ENCODE results near the gene TMEM213.
"Not testable (repeated sequence)": the region's sequence is repeated elsewhere in the genome, so short reads cannot be mapped to it uniquely, and the experiment has no call there.

Gene TMEM213

DNA sequence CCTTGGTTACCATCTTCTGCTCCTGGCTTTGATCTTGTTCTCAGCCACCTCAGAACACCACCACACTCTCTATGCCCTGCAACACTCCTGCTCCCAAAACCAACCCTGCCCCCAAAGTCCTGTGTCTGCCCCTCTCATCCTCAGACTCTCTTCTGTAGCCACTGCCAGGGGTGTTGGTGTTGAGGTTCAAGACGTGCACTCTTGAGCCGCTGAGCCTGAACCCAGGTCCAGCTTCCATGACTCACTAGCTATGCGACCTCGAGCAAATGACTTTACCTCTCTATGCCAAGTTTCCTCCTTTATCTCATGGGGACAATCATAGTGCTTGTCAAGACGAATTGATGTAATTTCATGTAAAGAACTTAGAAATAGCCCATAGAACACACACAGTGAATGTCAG is 1.0 kb downstream of the TMEM213 start:
- no peak for DNase-seq

DNA sequence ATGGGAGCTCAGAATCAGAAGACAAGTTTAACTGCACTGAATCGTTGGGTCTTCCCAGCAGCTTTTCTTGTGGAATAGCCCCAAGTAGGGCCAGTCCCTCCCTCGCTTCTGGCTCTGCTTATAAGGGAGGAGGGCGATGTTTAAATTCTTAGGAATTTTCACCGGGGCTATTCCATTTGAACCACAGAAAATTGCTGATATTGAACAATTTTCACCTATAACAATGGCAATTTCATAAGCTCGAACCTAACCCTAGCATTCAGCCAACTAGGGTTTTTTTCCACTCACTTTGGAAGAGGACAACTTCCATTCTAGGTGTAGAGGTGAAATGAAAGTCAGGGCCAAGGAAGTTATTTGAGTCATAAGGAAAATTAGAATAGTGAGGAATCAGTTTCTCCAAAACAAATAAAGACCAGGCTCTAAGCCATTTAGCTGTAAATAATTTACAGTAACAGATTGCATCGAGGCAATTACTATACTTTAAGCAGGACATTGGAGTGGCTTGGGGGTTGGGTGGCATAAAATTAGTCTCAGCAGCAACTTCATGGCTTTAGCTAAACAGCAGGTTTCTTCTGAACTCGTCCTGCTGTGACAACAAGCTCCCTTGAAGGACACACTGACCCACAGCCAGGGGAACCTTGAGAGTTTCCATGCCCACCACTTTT is 1.7 kb downstream of the TMEM213 start:
- no peak for DNase-seq

DNA sequence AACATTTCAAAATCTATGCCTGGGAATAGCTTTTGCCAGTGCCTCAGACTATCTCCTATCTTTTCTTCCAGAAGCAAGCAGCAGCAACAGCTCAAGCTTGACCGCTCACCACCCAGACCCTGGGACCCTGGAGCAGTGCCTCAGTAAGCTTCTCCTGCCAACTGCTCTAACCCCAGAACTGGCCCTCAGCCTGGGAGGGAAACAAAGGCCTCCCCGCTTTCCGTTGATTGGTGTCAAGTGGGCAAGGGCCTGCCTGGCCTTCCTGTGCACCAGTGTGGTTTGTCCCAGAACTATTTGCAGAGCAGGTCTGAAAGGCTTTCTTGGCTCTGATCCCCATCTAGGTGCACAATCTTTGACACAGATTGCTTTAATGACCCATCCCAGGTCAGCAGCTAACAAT is 3.5 kb downstream of the TMEM213 start:
- no peak for DNase-seq

DNA sequence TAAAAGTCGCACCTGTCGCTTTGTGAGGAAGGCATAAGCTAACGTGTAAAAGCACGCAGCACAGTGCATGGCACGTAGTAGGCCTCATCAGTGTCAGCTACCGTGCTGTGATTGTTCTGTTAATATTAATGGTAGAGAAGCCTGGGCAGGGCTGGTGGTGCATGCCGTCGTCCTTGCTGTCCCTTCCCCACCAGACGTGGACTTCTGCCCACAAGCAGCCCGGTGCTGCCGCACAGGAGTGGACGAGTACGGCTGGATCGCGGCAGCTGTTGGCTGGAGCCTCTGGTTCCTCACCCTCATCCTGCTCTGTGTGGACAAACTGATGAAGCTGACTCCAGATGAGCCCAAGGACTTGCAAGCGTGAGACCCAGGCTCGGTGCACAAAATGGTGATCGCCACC is 4.9 kb downstream of the TMEM213 start:
- no peak for DNase-seq

DNA sequence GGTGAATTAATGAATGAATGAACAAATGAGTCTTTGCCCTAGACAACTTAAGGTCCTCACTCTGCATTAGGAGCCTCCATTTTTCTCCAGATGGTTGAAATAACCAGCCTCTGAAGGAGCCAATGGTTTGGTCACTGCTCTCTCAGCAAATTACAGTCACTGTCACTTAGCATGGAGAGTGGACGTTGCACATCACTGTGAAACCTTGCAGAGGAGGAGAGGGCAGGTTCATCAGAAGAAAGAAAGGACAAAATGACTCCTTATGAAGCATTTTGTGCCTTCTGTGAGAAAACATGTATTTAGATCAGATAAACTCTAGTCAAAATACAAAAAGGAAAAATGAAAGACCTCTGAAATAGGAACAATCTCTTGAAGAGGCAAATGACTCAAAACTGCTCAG is 6.8 kb downstream of the TMEM213 start:
- DNase-seq = no peak

DNA sequence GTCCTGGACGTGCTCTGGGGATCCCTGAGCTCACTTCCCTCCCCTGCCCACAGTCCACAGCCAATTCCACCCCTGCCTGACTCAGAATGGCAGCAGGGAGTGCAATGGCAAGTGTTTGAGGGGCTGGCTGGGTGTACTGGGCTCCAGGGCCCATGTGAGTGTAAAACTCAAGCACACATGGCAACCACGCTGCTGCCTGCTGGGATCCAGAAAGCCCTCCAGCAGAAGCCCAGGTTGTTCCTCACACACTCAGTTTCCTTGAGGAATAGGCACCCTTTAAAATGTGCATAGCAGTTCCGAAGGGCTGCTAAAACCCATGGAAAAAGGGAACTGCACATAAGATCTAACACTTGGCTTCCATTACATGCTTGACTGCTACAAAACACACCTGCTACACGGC is 11.6 kb downstream of the TMEM213 start:
- no peak for DNase-seq

DNA sequence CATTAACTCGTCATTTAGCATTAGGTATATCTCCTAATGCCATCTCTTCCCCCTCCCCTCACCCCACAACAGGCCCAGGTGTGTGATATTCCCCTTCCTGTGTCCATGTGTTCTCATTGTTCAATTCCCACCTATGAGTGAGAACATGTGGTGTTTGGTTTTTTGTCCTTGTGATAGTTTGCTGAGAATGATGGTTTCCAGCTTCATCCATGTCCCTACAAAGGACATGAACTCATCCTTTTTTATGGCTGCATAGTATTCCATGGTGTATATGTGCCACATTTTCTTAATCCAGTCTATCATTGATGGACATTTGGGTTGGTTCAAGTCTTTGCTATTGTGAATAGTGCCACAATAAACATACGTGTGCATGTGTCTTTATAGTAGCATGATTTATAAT is 13.5 kb downstream of the TMEM213 start:
- DNase-seq = not testable (repeated sequence)

DNA sequence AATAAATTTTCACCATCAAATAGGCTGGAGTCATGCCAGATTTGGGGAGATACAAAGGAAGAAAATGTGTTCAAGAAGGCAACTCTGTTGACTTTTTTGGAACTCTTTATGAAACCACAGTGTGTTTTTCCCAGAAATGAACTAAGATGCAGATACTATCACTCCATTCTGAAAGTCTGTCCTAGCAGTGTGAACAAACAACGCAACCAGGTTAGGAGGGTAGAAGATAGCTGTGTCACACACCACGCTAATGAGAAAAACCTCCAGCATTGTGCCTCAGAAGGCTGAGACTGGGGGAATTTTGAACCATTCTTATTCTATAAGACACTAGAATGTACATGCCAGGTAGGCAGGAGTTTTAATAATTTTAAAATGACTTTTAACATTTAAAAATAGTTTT is 16.2 kb downstream of the TMEM213 start:
- DNase-seq = no peak

DNA sequence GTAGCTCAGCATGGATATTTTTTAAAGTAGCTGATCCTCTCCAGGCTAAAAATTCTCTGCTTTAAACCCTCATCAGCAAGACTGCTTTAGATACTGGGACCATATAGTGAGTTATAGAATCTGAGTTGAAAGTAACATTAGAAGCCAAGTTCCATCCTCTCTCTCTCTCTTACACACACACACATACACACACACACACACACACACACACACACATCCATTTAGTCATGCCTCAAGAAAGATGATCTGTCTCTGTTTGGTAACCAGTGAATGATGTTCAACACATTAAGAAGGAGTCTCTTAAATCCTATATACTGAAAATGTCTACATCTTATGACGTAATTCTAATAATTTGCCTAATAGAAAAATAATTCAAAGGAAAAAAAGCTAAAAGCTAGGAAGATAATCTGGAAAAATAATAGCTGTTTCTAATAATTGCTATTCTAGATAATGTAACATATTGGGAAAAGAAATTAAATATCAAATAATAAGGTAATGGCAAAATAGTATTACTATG is 17.1 kb downstream of the TMEM213 start:
- DNase-seq = no peak

DNA sequence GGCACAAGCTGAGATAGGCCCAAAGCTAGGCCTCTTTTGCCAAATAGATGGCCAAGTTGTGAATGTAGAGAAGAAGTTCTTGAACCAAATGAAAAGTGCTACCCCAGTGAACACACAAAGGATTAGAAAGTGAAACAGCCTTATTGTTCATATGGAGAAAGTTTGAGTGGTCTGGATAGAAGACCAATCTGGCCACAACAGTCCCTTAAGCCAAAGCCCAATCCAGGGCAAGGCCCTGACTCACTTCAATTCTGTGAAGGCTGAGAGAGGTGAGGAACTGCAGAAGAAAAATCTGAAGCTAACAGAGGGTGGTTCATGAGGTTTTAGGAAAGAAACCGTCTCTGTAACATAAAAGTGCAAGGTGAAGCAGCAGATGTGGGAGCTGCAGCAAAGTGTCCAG is 18.9 kb downstream of the TMEM213 start:
- no peak for DNase-seq

DNA sequence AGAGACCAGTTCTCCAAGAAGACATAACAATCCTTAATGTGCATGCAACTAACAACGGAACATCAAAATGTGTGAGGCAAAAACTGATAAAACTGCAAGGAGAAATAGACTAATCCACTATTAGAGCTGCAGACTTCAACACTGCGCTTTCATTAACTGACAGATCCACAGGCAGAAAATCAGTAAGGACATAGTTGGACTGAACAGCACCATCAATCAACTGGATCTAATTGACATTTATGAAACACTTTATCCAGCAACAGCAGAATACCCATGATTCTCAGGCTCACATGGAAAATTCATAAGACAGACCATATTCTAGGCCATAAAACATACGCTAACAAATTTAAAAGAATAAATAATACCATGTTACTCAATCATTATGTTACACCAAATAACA is 21.8 kb downstream of the TMEM213 start:
- no peak for DNase-seq

DNA sequence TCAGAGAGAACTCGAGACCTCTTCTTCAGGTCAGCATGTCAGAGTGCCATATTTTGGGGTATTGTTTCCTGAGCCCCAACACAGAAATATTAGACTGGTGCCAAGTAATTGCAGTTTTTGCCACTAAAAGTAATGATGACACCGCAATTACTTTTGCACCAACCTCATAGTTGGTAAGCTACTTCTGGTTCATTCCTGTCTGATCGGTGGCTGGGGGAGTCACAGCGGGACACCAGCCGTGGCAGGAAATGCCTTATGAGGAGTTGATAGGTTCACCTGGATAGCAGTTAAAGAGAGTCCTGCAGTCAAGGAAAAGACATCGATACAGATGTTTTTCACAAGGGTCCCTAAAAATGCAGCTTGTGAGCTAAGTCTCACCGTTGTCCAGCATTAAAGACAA is 24.1 kb downstream of the TMEM213 start:
- DNase-seq = no peak

DNA sequence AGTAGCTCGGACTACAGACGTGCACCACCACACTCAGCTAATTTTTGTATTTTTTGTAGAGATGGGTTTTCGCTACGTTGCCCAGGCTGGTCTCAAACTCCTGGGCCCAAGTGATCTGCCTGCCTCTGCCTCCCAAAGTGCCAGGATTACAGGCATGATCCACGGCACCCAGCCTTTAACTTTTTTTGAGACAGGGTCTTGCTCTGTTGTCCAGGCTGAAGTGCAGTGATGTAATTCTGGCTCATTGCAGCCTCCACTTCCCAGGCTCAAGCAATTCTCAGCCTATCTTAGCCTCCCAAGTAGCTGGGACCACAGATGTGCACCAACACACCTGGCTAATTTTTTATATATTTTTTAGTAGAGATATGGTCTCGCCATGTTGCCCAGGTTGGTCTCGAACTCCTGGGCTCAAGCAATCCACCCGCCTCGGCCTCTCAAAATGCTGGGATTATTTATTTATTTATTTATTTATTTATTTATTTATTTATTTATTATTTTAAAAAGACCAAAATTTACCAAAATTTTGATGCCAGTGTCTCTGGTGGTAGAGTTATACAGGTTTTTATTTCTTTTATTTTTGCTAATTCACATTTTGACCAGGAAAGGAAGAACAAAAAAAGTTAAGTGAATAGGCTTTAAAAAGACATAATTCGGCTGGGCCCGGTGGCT is 25.2 kb downstream of the TMEM213 start:
- DNase-seq = no peak

DNA sequence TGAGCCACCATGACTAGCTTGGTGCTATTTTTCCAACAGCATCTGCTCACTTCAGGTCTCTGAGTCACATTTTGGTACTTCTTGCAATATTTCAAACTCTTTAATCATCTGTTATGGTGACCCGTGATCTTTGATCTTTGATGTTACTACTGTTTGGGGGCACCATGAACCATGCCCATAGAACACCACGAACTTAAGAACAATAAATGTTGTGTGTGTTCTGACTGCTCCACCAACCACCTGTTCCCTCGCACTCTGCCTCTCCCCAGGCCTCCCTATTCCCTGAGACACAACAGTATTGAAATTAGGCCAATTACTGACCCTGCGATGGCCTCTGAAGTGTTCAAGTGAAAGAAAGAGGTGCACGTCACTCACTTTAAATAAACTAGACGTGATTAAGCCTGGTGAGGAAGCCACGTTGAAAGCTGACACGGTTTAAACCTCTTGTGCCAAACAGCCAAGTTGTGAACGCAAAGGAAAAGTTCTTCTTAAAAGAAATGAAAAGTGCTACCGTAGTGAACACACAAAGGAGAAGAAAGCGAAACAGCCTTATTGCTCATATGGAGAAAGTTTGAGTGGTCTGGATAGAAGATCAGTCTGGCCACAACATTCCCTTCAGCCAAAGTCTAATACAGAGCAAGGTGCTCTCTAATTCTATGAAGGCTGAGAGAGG is 27.4 kb downstream of the TMEM213 start:
- DNase-seq = no peak

DNA sequence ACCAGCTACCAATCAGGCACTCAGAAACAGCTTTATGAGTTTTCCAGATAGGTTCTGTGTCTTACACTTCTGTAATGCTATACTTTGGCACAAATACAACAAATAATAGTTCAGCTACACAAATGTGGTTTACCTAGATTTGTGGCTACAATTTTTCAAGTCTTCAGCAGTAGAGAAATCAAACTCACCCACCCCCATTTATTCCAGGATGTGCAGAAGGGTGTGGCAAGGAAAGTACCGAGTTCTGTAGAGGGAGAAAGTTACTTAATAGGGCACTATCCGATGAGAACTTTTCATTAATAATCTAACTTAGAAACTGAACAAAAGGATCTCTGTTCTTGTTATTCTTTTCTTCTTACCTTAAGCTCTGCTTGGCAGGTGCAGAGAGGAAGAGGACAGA is 30.5 kb downstream of the TMEM213 start:
- no peak for DNase-seq

DNA sequence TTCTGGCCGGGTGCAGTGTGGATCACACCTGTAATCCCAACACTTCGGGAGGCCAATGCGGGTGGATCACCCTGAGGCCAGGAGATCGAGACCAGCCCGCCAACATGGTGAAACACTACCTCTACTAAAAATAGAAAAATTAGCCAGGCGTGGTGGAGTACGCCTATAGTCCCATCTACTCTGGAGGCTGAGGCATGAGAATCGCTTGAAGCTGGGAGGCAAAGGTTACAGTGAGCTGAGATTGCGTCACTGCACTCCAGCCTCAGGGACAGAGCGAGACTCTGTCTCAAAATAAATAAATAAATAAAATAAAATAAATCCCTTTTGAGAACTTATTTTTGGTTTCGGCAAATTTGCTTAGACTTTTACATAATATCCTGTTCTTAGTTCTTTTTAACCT is 31.5 kb downstream of the TMEM213 start:
- no peak for DNase-seq

DNA sequence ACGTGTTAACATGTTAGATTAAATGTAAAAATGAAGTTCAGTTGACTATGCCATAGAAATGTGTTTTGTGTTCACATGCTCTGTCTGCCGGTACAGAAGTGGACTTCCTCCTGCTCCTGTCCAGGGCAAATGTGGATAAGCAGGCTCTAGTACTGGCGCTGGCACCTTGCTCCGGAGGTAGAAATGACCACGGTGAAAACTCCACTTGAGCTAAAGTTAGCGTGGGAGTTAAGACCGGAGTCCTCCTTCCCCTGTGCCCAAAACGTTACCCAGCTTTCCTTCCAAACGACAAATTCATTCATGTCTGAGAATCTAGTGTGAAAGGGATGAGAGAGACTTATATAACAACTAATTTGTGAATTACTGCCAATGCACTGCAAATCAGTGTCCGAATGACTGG is 35.2 kb downstream of the TMEM213 start:
- DNase-seq = no peak

DNA sequence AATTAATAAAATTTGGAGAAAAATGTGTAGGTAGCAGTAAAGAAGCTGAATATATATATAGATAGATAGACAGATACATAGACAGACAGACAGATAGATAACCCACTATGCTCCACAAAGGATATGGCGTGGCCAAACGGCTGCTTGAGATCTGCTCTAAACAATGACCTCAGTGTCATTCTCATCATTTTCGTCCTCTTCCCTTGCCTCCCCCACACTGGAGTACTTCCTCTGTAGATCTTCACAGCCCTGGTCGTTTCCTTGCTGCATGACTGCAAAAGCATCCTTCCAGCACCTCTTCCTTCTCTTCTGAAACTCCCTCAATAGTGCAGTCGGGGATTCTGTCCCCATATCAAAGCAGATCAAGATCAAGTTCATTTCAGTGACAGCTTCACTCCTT is 35.8 kb downstream of the TMEM213 start:
- no peak for DNase-seq

DNA sequence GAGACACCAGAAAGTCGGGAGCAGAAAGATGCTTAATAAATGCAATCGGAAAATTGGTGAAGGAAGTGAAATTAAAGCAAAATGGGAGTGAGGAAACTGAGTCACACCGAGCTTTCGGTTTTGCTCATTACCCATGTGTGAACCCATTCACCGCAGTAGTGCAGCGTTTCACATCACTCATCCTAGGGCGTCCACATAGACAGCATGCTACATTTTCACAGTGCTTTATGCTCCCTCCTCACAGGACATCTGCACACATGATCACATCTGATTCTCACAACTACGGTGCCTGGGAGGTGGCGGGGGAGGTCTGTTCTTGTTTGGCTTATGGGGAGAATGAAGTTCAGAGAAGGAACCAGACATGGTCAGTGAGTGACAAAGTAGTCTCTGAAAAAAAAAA is 36.8 kb downstream of the TMEM213 start:
- no peak for DNase-seq

DNA sequence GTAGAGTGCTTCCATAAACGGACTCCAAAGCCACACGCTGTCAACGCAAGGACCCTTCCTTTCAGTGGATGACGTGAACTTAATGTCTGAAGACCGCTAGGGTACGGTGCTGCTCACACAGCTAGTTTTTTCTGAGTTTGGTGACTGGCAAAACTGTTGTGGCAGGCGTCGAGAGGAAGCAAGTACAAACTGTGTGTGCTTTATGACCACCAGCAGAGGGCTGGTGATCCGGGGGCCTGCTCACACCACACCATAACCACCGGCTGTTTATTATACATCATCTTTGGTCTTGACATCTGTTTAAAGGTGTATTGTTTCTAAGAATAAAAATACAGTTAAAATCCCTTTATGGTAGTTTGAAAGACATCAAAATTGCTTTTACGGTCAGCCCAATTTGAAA is 37.3 kb downstream of the TMEM213 start:
- no peak for DNase-seq

DNA sequence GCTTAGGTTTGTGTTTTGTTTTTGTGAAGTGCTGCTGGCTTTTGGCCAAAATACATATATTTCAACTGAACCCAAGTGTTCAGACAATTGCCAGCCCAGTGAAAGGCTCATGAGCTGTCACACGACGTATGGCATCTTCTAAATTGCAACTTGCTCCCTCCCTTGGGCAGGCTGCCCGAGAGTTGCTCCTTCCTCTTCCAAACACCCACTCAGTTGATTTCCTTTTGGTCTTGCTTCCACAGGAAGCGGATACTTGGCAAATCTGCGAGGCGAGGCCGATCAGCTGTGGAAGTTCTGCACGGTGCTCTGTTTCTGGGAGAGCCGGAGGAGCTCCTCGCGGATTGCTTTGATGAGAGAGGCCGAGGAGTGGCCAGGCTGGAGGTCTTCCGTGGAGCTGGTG is 39.8 kb downstream of the TMEM213 start:
- DNase-seq = no peak

DNA sequence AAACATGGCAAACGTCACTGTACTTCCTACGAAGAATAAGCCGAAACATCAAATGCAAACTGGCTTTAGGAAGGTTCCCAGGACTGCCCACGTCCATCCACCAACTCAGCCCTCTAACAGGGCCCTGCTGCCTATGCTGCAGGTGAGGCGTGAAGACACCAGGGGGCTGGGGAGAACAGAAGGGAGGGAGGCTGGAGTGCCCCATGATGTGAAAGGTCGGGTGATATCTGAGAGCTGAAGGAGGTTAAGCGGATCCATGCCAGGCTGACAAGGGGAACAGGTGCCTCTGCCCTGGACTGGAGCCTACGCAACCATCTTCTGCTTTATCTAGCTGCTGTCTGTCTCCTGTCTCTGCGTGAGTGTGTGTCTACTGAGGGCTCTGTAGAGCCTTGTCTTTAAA is 40.4 kb downstream of the TMEM213 start:
- no peak for DNase-seq

DNA sequence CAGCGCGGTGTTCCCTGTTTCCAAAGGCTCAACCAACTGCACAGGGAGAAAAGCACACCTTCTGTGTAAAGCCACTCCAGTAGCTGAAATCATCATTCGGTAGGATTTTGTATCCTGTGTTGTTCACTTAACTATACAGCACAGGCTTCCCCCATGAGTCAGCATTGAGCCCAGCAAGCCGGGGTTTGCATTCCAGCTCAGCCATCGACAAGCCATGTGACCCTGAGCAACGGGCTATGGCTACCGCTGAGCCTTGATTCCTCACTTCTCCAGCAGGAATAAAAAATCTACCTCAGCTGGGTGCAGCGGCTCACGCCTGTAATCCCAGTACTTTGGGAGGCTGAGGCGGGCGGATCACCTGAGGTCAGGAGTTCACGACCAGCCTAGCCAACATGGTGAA is 44.3 kb downstream of the TMEM213 start:
- no peak for DNase-seq
